HG02759 (cell line): Measurements from ENCODE around the gene DDX42.

Experiments
- ATAC-seq: cut with Tn5 transposase; IDR thresholded peaks from one replicate; pipeline ENCODE4 v1.9.1; 2021; ENCODE audit warnings: mild to moderate bottlenecking, moderate library complexity; ENCODE audit not compliant: unreplicated experiment

Gene DDX42

GRCh38 chr17:63820963-63821561, 47.1 kb downstream of the DDX42 start:
- ATAC-seq: no peak

- no peak for ATAC-seq
These were observed 47.8 kb downstream of the DDX42 start for GRCh38 chr17:63821804-63822203.

- ATAC-seq: no peak
These were observed 48.6 kb downstream of the DDX42 start for GRCh38 chr17:63822537-63822936.

- ATAC-seq: no peak
These were observed 49.8 kb downstream of the DDX42 start for GRCh38 chr17:63823659-63824331.

GRCh38 chr17:63824362-63824761, 50.4 kb downstream of the DDX42 start:
- ATAC-seq: no peak

- no peak for ATAC-seq
These were observed 52.6 kb downstream of the DDX42 start for GRCh38 chr17:63826468-63827001.

- peak; percentile 91 for ATAC-seq
These were observed 53.2 kb downstream of the DDX42 start, which contains the start of the genes FTSJ3 and PSMC5 for GRCh38 chr17:63827002-63827800. TSS of gene FTSJ3 (minus strand) at chr17:63827663. CDS start at chr17:63826902, 761 bp downstream. TSS of gene PSMC5 (plus strand) at chr17:63827431. CDS start at chr17:63827491, 60 bp downstream.

- no peak for ATAC-seq
These were observed 53.8 kb downstream of the DDX42 start for GRCh38 chr17:63827801-63828221.

- ATAC-seq: no peak
These were observed 55.0 kb downstream of the DDX42 start for GRCh38 chr17:63828936-63829335.

- no peak for ATAC-seq
These were observed 56.3 kb downstream of the DDX42 start for GRCh38 chr17:63830278-63830677.

- no peak for ATAC-seq
These were observed 57.0 kb downstream of the DDX42 start for GRCh38 chr17:63830904-63831491.

- ATAC-seq: no peak
These were observed 57.5 kb downstream of the DDX42 start for GRCh38 chr17:63831505-63831904.

GRCh38 chr17:63832014-63832413, 58.0 kb downstream of the DDX42 start:
- no peak for ATAC-seq

GRCh38 chr17:63832455-63832854, 58.5 kb downstream of the DDX42 start:
- ATAC-seq: no peak

- no peak for ATAC-seq
These were observed 59.2 kb downstream of the DDX42 start for GRCh38 chr17:63833026-63833740.

GRCh38 chr17:63833741-63834373, 59.9 kb downstream of the DDX42 start:
- ATAC-seq: no peak

GRCh38 chr17:63834431-63835166, 60.6 kb downstream of the DDX42 start:
- peak; percentile 67 for ATAC-seq

GRCh38 chr17:63835167-63835720, 61.3 kb downstream of the DDX42 start:
- ATAC-seq: no peak

- no peak for ATAC-seq
These were observed 62.8 kb downstream of the DDX42 start for GRCh38 chr17:63836811-63837210.
